Endothelial cell of umbilical vein (primary cell): ENCODE results near the gene RGR. TPM values are rescaled to one million over a fixed set of nuclear protein-coding genes. Genes with fewer than 3 reads are reported as not detected.

Experiments used
- BruUV-seq: library from RNA; stranded (reverse); fragments of 400-500 nt; replicated peaks from 2 replicates; lab custom pipeline; 2021; lab: Mats Ljungman, UMichigan
- CTCF ChIA-PET: fragments of 300-600, 350-600 bp; sonication (Branson Sonifier 250); formaldehyde crosslinking; loops from one replicate; lab custom pipeline; 2021; ENCODE audit warnings: antibody characterized with exemption, inconsistent platforms; lab: Charles Lee
- POLR2A ChIA-PET: fragments of 300-600, 350-600 bp; sonication (Branson Sonifier 250); formaldehyde crosslinking; loops from one replicate; lab custom pipeline; 2021; ENCODE audit warnings: antibody characterized with exemption, inconsistent platforms; lab: Charles Lee
- DNase-seq: peaks from one replicate; pipeline ENCODE4 v3.0.0-alpha.2; 2011; ENCODE audit warnings: low read depth, low spot score
- FAIRE-seq: peaks from 2 replicates; lab custom pipeline; 2011; peaks lifted over from hg19 to GRCh38; lab: Jason Lieb, UNC
- H2AFZ ChIP-seq: 2 replicates; pipeline ENCODE4 v1.6.0; 2012; ENCODE audit warnings: low read depth, low read length, control low read depth, inconsistent platforms
- H3K27ac ChIP-seq: 2 replicates; pipeline ENCODE4 v1.5.1; 2011; ENCODE audit warnings: low read depth, mild to moderate bottlenecking, control low read depth, low read length, moderate library complexity; ENCODE audit not compliant: insufficient read depth
- H3K27me3 ChIP-seq, 2 experiments: 2 replicates each; pipeline versions ENCODE4 v1.6.0 to v1.6.1; 2011; ENCODE audit warnings: low read length in 2 of 2, mixed read lengths in 1 of 2; ENCODE audit not compliant: control insufficient read depth in 2 of 2, insufficient read depth in 2 of 2
- H3K36me3 ChIP-seq, 2 experiments: 2 replicates in 1 of 2; 3 replicates in 1 of 2; pipeline ENCODE4 v1.5.1; 2011; ENCODE audit warnings: low read length in 2 of 2, mild to moderate bottlenecking in 1 of 2, moderate library complexity in 1 of 2; ENCODE audit not compliant: control insufficient read depth in 2 of 2, insufficient read depth in 2 of 2; ENCODE audit errors: extremely low read depth in 1 of 2
- H3K4me1 ChIP-seq: 3 replicates; pipeline ENCODE4 v1.5.1; 2011; ENCODE audit warnings: mild to moderate bottlenecking, low read length; ENCODE audit not compliant: control insufficient read depth, insufficient read depth; ENCODE audit errors: extremely low read depth
- H3K4me2 ChIP-seq: 2 replicates; pipeline ENCODE4 v1.6.1; 2011; ENCODE audit warnings: low read length, control low read depth, mixed read lengths; ENCODE audit not compliant: insufficient read depth
- H3K4me3 ChIP-seq, 3 experiments: fragments of 200-600 bp in 1 of 3; sonication (generic), shearing (Covaris generic) in 1 of 3; replicated peaks in 1 of 3; 2 replicates each; pipeline ENCODE4 v1.5.1; 2011 to 2016; ENCODE audit warnings: control low read depth in 3 of 3, low read length in 3 of 3, mild to moderate bottlenecking in 2 of 3, inconsistent platforms in 1 of 3, low read depth in 1 of 3, moderate library complexity in 1 of 3; ENCODE audit not compliant: insufficient read depth in 1 of 3
- H3K79me2 ChIP-seq: 2 replicates; pipeline ENCODE4 v1.6.0; 2012; ENCODE audit warnings: low read length, inconsistent platforms; ENCODE audit not compliant: control insufficient read depth, insufficient read depth
- H3K9ac ChIP-seq: replicated peaks from 2 replicates; pipeline ENCODE3; 2011; ENCODE audit warnings: low read length, control low read depth; ENCODE audit not compliant: insufficient read depth; ENCODE audit errors: extremely low read depth
- H3K9me1 ChIP-seq: replicated peaks from 3 replicates; pipeline ENCODE4 v1.6.0; 2011; ENCODE audit warnings: mild to moderate bottlenecking, low read length; ENCODE audit not compliant: control insufficient read depth, insufficient read depth; ENCODE audit errors: extremely low read depth
- H3K9me3 ChIP-seq: replicated peaks from 2 replicates; pipeline ENCODE4 v1.5.1; 2012; ENCODE audit warnings: low read length, inconsistent platforms; ENCODE audit not compliant: control insufficient read depth, insufficient read depth
- H4K20me1 ChIP-seq: replicated peaks from 2 replicates; pipeline ENCODE3; 2011; ENCODE audit warnings: mild to moderate bottlenecking, low read length; ENCODE audit not compliant: control insufficient read depth, insufficient read depth; ENCODE audit errors: extremely low read depth
- POLR2A ChIP-seq: IDR thresholded peaks from 2 replicates; pipeline ENCODE4 v1.6.1; 2012; ENCODE audit warnings: low read depth, mild to moderate bottlenecking, control low read depth, low read length
- POLR2AphosphoS5 ChIP-seq: IDR thresholded peaks from 2 replicates; pipeline ENCODE4 v1.6.1; 2012; ENCODE audit warnings: low read depth, mild to moderate bottlenecking, control low read depth, low read length, moderate library complexity; ENCODE audit not compliant: insufficient read depth
- dilution Hi-C: fragments of 300-500 bp; cut with MboI; formaldehyde crosslinking; loops from one replicate; pipeline ENCODE4 v1.15.0; 2019; ENCODE audit warnings: low sequenced_read_pairs; ENCODE audit not compliant: extremely low pct_ligation_motif_present
- intact Hi-C: fragments of 100-400 bp; cut with micrococcal nuclease; formaldehyde crosslinking; loops from one replicate; pipeline ENCODE4 v1.10.0; 2022
- polyA plus RNA-seq, 4 experiments: library from polyadenylated mRNA; depleted of rRNA in 3 of 4; stranded (reverse) in 3 of 4; unstranded in 1 of 4; fragments of >200 nt; gene quantifications; 2 replicates each; pipeline versions ENCODE4 v1.2.1 to v1.2.3, GENCODE V29; 2011 to 2012; ENCODE audit warnings: missing spikeins in 1 of 4
- total RNA-seq: library from RNA; stranded (reverse); gene quantifications from 2 replicates; pipeline ENCODE4 v1.2.3, GENCODE V29; 2021
- TF ChIP-seq, protein P1 (sequence below): IDR thresholded peaks from 2 replicates; pipeline ENCODE4 v1.6.1; 2011; ENCODE audit not compliant: insufficient read depth, insufficient read length
- TF ChIP-seq, protein P2 (sequence below), 2 donors: IDR thresholded peaks; 1 replicate in 1 of 2; 2 replicates in 1 of 2; pipeline ENCODE4 v1.5.1; 2011; ENCODE audit warnings: low read length in 2 of 2, mild to moderate bottlenecking in 2 of 2, moderate library complexity in 2 of 2, control low read depth in 1 of 2, inconsistent platforms in 1 of 2, low read depth in 1 of 2; ENCODE audit not compliant: insufficient read depth in 1 of 2; ENCODE audit errors: extremely low read depth in 1 of 2

RGR gene
- total and polyA plus RNA-seq, 2 donors (not counting 3 experiments of a cell fraction or from before 2014, with no cell fraction given) = not detected

DNA sequence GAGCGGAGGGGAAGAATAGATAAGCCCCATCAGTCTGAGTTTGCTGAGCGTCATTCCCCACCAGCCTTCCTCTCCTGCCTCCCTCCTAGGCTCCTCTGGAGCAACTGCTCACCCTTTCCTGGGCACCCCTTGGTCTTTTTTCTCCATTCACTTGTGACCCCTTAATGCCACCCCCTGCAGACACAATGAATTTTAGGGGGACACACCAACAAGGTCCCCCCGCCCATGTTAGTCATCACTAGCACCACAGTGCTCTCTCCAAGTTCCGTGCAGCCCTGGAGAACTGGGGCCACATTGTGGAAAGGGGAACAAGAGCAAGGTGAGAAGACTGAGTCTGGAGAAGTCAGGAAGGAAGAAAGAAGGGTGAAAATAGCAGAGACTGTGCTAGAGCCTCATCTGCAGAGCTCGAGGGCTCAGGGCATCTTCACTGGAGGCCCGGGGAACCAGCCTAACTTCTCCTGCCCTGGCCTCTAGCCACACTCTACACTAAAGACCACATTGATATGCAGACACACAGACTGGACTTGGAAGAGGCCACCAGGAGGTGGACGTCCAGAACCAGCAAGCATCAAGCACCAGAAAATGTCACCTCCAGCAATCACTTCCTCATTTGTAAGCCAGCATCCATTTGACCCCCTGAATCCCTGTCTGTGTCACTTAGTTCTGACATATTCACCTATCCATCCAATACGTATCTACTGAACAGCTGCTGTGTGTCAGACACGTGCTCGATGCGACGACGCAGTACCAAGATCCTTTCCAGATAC, 17.5 kb downstream of the RGR start:
- no peaks in the 10 kb centered on the region for H3K9me3 ChIP-seq
- peaks cover 4 to 11% of the 10 kb centered on the region in 2 experiments for H3K27me3 ChIP-seq
- dilution Hi-C loops = no loop called here
- ChIA-PET POLR2A (no interaction called here), CTCF (interaction anchor here (11.1 kb wide), 1 partner anchor 275 kb away, joined by 510 read pairs; no protein-coding TSS in a partner anchor)
- no peak overlapping the region for H2AFZ ChIP-seq
- no peaks in the 10 kb centered on the region for H3K4me1 ChIP-seq
- H3K79me2 ChIP-seq = no peaks in the 10 kb centered on the region
- FAIRE-seq (no peak), DNase-seq (no peak)
- H3K27ac ChIP-seq = no peak overlapping the region
- H4K20me1 ChIP-seq = no peaks in the 10 kb centered on the region
- TF ChIP-seq POLR2AphosphoS5 = no peak
- no peaks in the 10 kb centered on the region for H3K36me3 ChIP-seq
- H3K9ac ChIP-seq = no peak overlapping the region
- H3K9me1 ChIP-seq = no peaks in the 10 kb centered on the region
- no peak overlapping the region for H3K4me3 ChIP-seq
- BruUV-seq = no TSS peak
- no peak overlapping the region for H3K4me2 ChIP-seq
- intact Hi-C loops = no loop called here

DNA sequence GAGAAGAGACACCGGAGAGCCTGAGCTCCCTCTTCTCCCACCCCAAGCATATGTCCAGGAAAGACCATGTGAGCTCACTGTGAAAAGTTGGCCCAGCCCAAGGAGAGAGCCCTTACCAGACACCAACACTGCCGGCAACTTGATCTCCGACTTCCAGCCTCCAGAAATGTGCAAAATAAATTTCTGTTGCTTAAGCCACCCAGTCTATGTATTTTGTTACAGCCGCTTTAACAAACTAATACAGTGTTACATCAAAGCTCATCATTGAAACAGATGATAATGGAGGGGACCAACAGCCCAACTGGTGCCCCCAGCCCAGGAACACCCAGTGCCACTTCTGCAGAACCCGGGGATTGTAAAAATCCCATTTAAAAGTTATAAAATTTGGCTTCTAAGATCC, 18.9 kb downstream of the RGR start:
- intact Hi-C loops (loop anchor here (1.0 kb wide), 3 partner anchors 112 to 274 kb away; no protein-coding TSS in a partner anchor), dilution Hi-C loops (no loop called here)
- Histone ChIP-seq H4K20me1 (no peaks in the 10 kb centered on the region), H3K27ac (no peak overlapping the region), H3K4me1 (no peaks in the 10 kb centered on the region), H3K9me3 (no peaks in the 10 kb centered on the region), H3K79me2 (no peaks in the 10 kb centered on the region), H3K9me1 (no peaks in the 10 kb centered on the region), H3K4me3 (no peak overlapping the region), H2AFZ (no peak overlapping the region), H3K9ac (no peak overlapping the region), H3K27me3 (peaks cover 4 to 10% of the 10 kb centered on the region in 2 experiments), H3K36me3 (no peaks in the 10 kb centered on the region), H3K4me2 (no peak overlapping the region)
- TF ChIP-seq POLR2AphosphoS5 (no peak), POLR2A (no peak)
- TF ChIP-seq, protein P1, sequence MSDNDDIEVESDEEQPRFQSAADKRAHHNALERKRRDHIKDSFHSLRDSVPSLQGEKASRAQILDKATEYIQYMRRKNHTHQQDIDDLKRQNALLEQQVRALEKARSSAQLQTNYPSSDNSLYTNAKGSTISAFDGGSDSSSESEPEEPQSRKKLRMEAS = no peak
- TF ChIP-seq, protein P2, sequence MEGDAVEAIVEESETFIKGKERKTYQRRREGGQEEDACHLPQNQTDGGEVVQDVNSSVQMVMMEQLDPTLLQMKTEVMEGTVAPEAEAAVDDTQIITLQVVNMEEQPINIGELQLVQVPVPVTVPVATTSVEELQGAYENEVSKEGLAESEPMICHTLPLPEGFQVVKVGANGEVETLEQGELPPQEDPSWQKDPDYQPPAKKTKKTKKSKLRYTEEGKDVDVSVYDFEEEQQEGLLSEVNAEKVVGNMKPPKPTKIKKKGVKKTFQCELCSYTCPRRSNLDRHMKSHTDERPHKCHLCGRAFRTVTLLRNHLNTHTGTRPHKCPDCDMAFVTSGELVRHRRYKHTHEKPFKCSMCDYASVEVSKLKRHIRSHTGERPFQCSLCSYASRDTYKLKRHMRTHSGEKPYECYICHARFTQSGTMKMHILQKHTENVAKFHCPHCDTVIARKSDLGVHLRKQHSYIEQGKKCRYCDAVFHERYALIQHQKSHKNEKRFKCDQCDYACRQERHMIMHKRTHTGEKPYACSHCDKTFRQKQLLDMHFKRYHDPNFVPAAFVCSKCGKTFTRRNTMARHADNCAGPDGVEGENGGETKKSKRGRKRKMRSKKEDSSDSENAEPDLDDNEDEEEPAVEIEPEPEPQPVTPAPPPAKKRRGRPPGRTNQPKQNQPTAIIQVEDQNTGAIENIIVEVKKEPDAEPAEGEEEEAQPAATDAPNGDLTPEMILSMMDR (IDR thresholded peaks at IDR 0.05; ENCODE audit: extremely low read depth in 1 of 2, insufficient read depth in 1 of 2, low read depth in 1 of 2, low read length in 2 of 2) = no peak
- DNase-seq (no peak), FAIRE-seq (no peak)
- POLR2A ChIA-PET = no interaction called here
- CTCF ChIA-PET = interaction anchor here (0.8 to 11.1 kb wide), 8 partner anchors 89 to 279 kb away, joined by 3 to 510 read pairs (median 4); no protein-coding TSS in a partner anchor
- no TSS peak for BruUV-seq
